H9 (cell line): ENCODE results near the gene MAPK8IP3. TPM values are rescaled to one million over a fixed set of nuclear protein-coding genes. Genes with fewer than 3 reads are reported as not detected.

ENCODE experiments used
- DNase-seq: peaks from one replicate; pipeline ENCODE4 v3.0.0-alpha.2; 2017
- H2AFZ ChIP-seq: one replicate; pipeline ENCODE4 v1.6.1; 2013; ENCODE audit warnings: mild to moderate bottlenecking, low read length, control low read depth, moderate library complexity
- H2AK5ac ChIP-seq: 2 replicates; pipeline ENCODE4 v1.6.1; 2013; ENCODE audit warnings: low read length, control low read depth, mixed read lengths; ENCODE audit not compliant: insufficient read length
- H2BK120ac ChIP-seq: one replicate; pipeline ENCODE4 v1.6.1; 2013; ENCODE audit warnings: low read depth, mild to moderate bottlenecking, low read length, control low read depth, inconsistent platforms; ENCODE audit not compliant: poor library complexity, severe bottlenecking
- H2BK12ac ChIP-seq: 2 replicates; pipeline ENCODE4 v1.6.1; 2013; ENCODE audit warnings: low read length, control low read depth, mixed read lengths, low read depth; ENCODE audit not compliant: insufficient read length
- H2BK15ac ChIP-seq: 2 replicates; pipeline ENCODE4 v1.6.1; 2013; ENCODE audit warnings: low read depth, low read length, control low read depth
- H2BK20ac ChIP-seq: one replicate; pipeline ENCODE4 v1.6.1; 2013; ENCODE audit warnings: low read depth, mild to moderate bottlenecking, low read length, control low read depth, inconsistent platforms; ENCODE audit not compliant: poor library complexity, severe bottlenecking
- H2BK5ac ChIP-seq: 2 replicates; pipeline ENCODE4 v1.6.1; 2013; ENCODE audit warnings: low read length, control low read depth, mixed read lengths; ENCODE audit not compliant: insufficient read length
- H3K14ac ChIP-seq: 2 replicates; pipeline ENCODE4 v1.6.1; 2013; ENCODE audit warnings: low read length, control low read depth; ENCODE audit not compliant: insufficient read depth
- H3K18ac ChIP-seq: 2 replicates; pipeline ENCODE4 v1.6.1; 2013; ENCODE audit warnings: low read depth, mild to moderate bottlenecking, mixed read lengths, low read length, control low read depth; ENCODE audit not compliant: insufficient read length
- H3K23ac ChIP-seq: 2 replicates; pipeline ENCODE4 v1.6.1; 2013; ENCODE audit warnings: low read length, control low read depth, mixed read lengths, low read depth; ENCODE audit not compliant: insufficient read length
- H3K23me2 ChIP-seq: 2 replicates; pipeline ENCODE4 v1.6.1; 2013; ENCODE audit warnings: low read depth, mild to moderate bottlenecking, mixed read lengths, low read length, control low read depth; ENCODE audit not compliant: insufficient read length, poor library complexity, severe bottlenecking
- H3K27ac ChIP-seq: 2 replicates; pipeline ENCODE4 v1.5.1; 2013; ENCODE audit warnings: low read length, control low read depth, mixed read lengths, low read depth; ENCODE audit not compliant: insufficient read length
- H3K27me3 ChIP-seq: 2 replicates; pipeline ENCODE4 v1.6.1; 2013; ENCODE audit warnings: low read length, control low read depth, inconsistent platforms; ENCODE audit not compliant: insufficient read depth
- H3K4ac ChIP-seq: 2 replicates; pipeline ENCODE4 v1.6.1; 2013; ENCODE audit warnings: low read depth, mild to moderate bottlenecking, control low read depth, inconsistent platforms, low read length, moderate library complexity
- H3K4me1 ChIP-seq: 2 replicates; pipeline ENCODE4 v1.6.1; 2013; ENCODE audit warnings: low read length, control low read depth, inconsistent platforms; ENCODE audit not compliant: insufficient read depth
- H3K4me2 ChIP-seq: 2 replicates; pipeline ENCODE4 v1.6.1; 2013; ENCODE audit warnings: low read length, control low read depth, mixed read lengths; ENCODE audit not compliant: insufficient read length, insufficient read depth
- H3K56ac ChIP-seq: 2 replicates; pipeline ENCODE4 v1.6.1; 2013; ENCODE audit warnings: low read depth, mild to moderate bottlenecking, mixed read lengths, low read length, control low read depth; ENCODE audit not compliant: insufficient read length
- H3K79me1 ChIP-seq: 2 replicates; pipeline ENCODE4 v1.6.1; 2013; ENCODE audit warnings: low read depth, mild to moderate bottlenecking, moderate library complexity, low read length, control low read depth, inconsistent platforms; ENCODE audit not compliant: insufficient read depth, poor library complexity, severe bottlenecking
- H3K79me2 ChIP-seq: 2 replicates; pipeline ENCODE4 v1.6.1; 2013; ENCODE audit warnings: low read length, control low read depth, inconsistent platforms; ENCODE audit not compliant: insufficient read depth
- H3K9ac ChIP-seq: 2 replicates; pipeline ENCODE4 v1.6.1; 2013; ENCODE audit warnings: low read length, control low read depth, mixed read lengths; ENCODE audit not compliant: insufficient read length; ENCODE audit errors: extremely low read depth
- H3K9me3 ChIP-seq: one replicate; pipeline ENCODE4 v1.6.1; 2013; ENCODE audit warnings: low read depth, low read length, inconsistent platforms; ENCODE audit not compliant: control insufficient read depth
- H3T11ph ChIP-seq: one replicate; pipeline ENCODE4 v1.6.1; 2013; ENCODE audit warnings: mild to moderate bottlenecking, low read length, control low read depth, inconsistent platforms
- H4K20me1 ChIP-seq: one replicate; pipeline ENCODE4 v1.6.1; 2013; ENCODE audit not compliant: control insufficient read depth, insufficient read length, insufficient read depth
- H4K5ac ChIP-seq: 2 replicates; pipeline ENCODE4 v1.6.1; 2013; ENCODE audit warnings: low read depth, mild to moderate bottlenecking, mixed read lengths, low read length, control low read depth; ENCODE audit not compliant: insufficient read length
- H4K8ac ChIP-seq: replicated peaks from 2 replicates; pipeline ENCODE4 v1.6.1; 2013; ENCODE audit warnings: low read length, control low read depth, mixed read lengths, low read depth; ENCODE audit not compliant: insufficient read length
- H4K91ac ChIP-seq: 2 replicates; pipeline ENCODE4 v1.6.1; 2013; ENCODE audit warnings: low read depth, mild to moderate bottlenecking, moderate library complexity, mixed read lengths, low read length, control low read depth; ENCODE audit not compliant: insufficient read length
- H3K27ac Mint-ChIP-seq, 3 experiments: 2 replicates in 2 of 3; 3 replicates in 1 of 3; pipeline ENCODE4 v1.8.0; 2020 to 2021; ENCODE audit warnings: mixed read lengths in 3 of 3, mild to moderate bottlenecking in 1 of 3, moderate library complexity in 1 of 3
- H3K27me3 Mint-ChIP-seq: 2 replicates; pipeline ENCODE4 v1.8.0; 2021; ENCODE audit warnings: low read depth, mild to moderate bottlenecking, moderate library complexity, mixed read lengths
- H3K36me3 Mint-ChIP-seq, 3 experiments: 2 replicates in 2 of 3; 3 replicates in 1 of 3; pipeline ENCODE4 v1.8.0; 2020 to 2021; ENCODE audit warnings: low read depth in 3 of 3, mixed read lengths in 3 of 3; ENCODE audit not compliant: insufficient read depth in 1 of 3
- H3K4me1 Mint-ChIP-seq, 2 experiments: 2 replicates each; pipeline ENCODE4 v1.8.0; 2020; ENCODE audit warnings: mixed read lengths in 2 of 2
- H3K4me3 Mint-ChIP-seq, 2 experiments: 2 replicates in 1 of 2; 3 replicates in 1 of 2; pipeline ENCODE4 v1.8.0; 2020 to 2021; ENCODE audit warnings: mild to moderate bottlenecking in 2 of 2, mixed read lengths in 2 of 2, moderate library complexity in 1 of 2
- H3K9me3 Mint-ChIP-seq, 2 experiments: 2 replicates in 1 of 2; 3 replicates in 1 of 2; pipeline ENCODE4 v1.8.0; 2020; ENCODE audit warnings: mild to moderate bottlenecking in 2 of 2, mixed read lengths in 2 of 2, moderate library complexity in 1 of 2
- whole genome bisulfite sequencing: extraction: QIAGEN DNeasy Blood & Tissue Kit; methylation state at CpG from one replicate; pipeline ENCODE4 v1.1.7; 2013; ENCODE audit warnings: missing lambda C conversion rate, low lambda C conversion rate, mixed read lengths; ENCODE audit not compliant: insufficient read length; ENCODE audit errors: extremely low coverage; 5-methylcytosine and 5-hydroxymethylcytosine counted together
- total RNA-seq: library from RNA; stranded (reverse); gene quantifications from 2 replicates; pipeline ENCODE4 v1.2.1, GENCODE V29; 2021
- TF ChIP-seq, protein P1 (sequence below): fragments of 200-600 bp; sonication (generic); conservative IDR thresholded peaks from 3 replicates; pipeline ENCODE4 v1.8.0; 2021; ENCODE audit warnings: antibody characterized with exemption, mild to moderate bottlenecking

The MAPK8IP3 gene
- total RNA-seq, 1 experiment from 2014 or later, result 51.3 TPM

- Histone ChIP-seq H2BK12ac (no peak overlapping the region), H2BK120ac (no peak overlapping the region), H4K5ac (no peak overlapping the region), H2AFZ (no peak overlapping the region), H2AK5ac (no peak overlapping the region), H2BK15ac (no peak overlapping the region), H4K8ac (no peak overlapping the region), H2BK20ac (no peak overlapping the region), H3K4ac (no peak overlapping the region), H3K27ac (no peak overlapping the region), H4K20me1 (no peaks in the 10 kb centered on the region), H3K14ac (no peak overlapping the region), H3K23me2 (no peaks in the 10 kb centered on the region), H3K9me3 (no peaks in the 10 kb centered on the region), H2BK5ac (no peak overlapping the region), H3K4me1 (no peaks in the 10 kb centered on the region), H4K91ac (no peak overlapping the region), H3T11ph (no peak overlapping the region), H3K27me3 (no peaks in the 10 kb centered on the region), H3K79me2 (no peaks in the 10 kb centered on the region), H3K79me1 (no peaks in the 10 kb centered on the region), H3K23ac (no peak overlapping the region), H3K56ac (no peak overlapping the region), H3K4me2 (no peak overlapping the region), H3K9ac (no peak overlapping the region), H3K18ac (no peak overlapping the region)
- Mint-ChIP-seq H3K9me3 (no peaks in the 10 kb centered on the region), H3K27me3 (peaks cover 1% of the 10 kb centered on the region; the same call in 1 of the 2 replicates), H3K27ac (no peak overlapping the region; a peak in 1 of 7 replicates), H3K4me1 (no peaks in the 10 kb centered on the region), H3K4me3 (no peak overlapping the region), H3K36me3 (peaks cover 12 to 86% (median 64%) of the 10 kb centered on the region in 3 experiments; a peak in 6 of 7 replicates)
- no CpG with 5 or more reads among the region's 2 CpGs for WGBS
- DNase-seq, result no peak
- TF ChIP-seq, protein P1, sequence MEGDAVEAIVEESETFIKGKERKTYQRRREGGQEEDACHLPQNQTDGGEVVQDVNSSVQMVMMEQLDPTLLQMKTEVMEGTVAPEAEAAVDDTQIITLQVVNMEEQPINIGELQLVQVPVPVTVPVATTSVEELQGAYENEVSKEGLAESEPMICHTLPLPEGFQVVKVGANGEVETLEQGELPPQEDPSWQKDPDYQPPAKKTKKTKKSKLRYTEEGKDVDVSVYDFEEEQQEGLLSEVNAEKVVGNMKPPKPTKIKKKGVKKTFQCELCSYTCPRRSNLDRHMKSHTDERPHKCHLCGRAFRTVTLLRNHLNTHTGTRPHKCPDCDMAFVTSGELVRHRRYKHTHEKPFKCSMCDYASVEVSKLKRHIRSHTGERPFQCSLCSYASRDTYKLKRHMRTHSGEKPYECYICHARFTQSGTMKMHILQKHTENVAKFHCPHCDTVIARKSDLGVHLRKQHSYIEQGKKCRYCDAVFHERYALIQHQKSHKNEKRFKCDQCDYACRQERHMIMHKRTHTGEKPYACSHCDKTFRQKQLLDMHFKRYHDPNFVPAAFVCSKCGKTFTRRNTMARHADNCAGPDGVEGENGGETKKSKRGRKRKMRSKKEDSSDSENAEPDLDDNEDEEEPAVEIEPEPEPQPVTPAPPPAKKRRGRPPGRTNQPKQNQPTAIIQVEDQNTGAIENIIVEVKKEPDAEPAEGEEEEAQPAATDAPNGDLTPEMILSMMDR, result no peak
These were observed 44.2 kb upstream of the MAPK8IP3 start for GRCh38 chr16:1661826-1662225.
